ENCODE results near the gene SLC37A3.
A peak's percentile ranks its signal among the peaks of the same experiment; 100 is the strongest.
"Not testable (repeated sequence)": the region's sequence is repeated elsewhere in the genome, so short reads cannot be mapped to it uniquely, and the experiment has no call there.

The SLC37A3 gene

GRCh38 chr7:140347218-140347617 is 51.1 kb downstream of the SLC37A3 start:
- no peak for DNase-seq

GRCh38 chr7:140345426-140345825 is 52.9 kb downstream of the SLC37A3 start:
- DNase-seq: no peak

- DNase-seq: no peak
These were observed 55.4 kb downstream of the SLC37A3 start for GRCh38 chr7:140342727-140343514.

GRCh38 chr7:140338959-140339358 is 59.4 kb downstream of the SLC37A3 start:
- DNase-seq: not testable (repeated sequence)

- DNase-seq: no peak
These were observed 63.8 kb downstream of the SLC37A3 start for GRCh38 chr7:140334341-140335057.

- DNase-seq: no peak
These were observed 64.6 kb downstream of the SLC37A3 start for GRCh38 chr7:140333686-140334085.

GRCh38 chr7:140333223-140333622 is 65.1 kb downstream of the SLC37A3 start:
- DNase-seq: no peak

GRCh38 chr7:140330595-140330994 is 67.7 kb downstream of the SLC37A3 start:
- DNase-seq: no peak

GRCh38 chr7:140330128-140330527 is 68.2 kb downstream of the SLC37A3 start:
- no peak for DNase-seq

- DNase-seq: no peak
These were observed 71.1 kb downstream of the SLC37A3 start for GRCh38 chr7:140327261-140327661.

GRCh38 chr7:140326116-140326928 is 72.0 kb downstream of the SLC37A3 start:
- DNase-seq: peak; percentile 10 to 57 (median 29)

- DNase-seq: no peak
These were observed 72.7 kb downstream of the SLC37A3 start for GRCh38 chr7:140325600-140325999.

- DNase-seq: no peak
These were observed 73.6 kb downstream of the SLC37A3 start for GRCh38 chr7:140324714-140325113.

GRCh38 chr7:140322759-140323158 is 75.6 kb downstream of the SLC37A3 start:
- no peak for DNase-seq

- not testable (repeated sequence) for DNase-seq
These were observed 78.3 kb downstream of the SLC37A3 start for GRCh38 chr7:140320078-140320477.

GRCh38 chr7:140317999-140318398 is 80.3 kb downstream of the SLC37A3 start:
- no peak for DNase-seq

GRCh38 chr7:140317597-140317996 is 80.7 kb downstream of the SLC37A3 start:
- DNase-seq: no peak

GRCh38 chr7:140316165-140316661 is 82.1 kb downstream of the SLC37A3 start:
- peak in 1 of 5 donors; percentile 28 for DNase-seq

GRCh38 chr7:140315498-140316164 is 82.7 kb downstream of the SLC37A3 start:
- DNase-seq: no peak

GRCh38 chr7:140314573-140315480 is 83.5 kb downstream of the SLC37A3 start:
- DNase-seq: no peak

- DNase-seq: no peak
These were observed 86.0 kb downstream of the SLC37A3 start for GRCh38 chr7:140312141-140312846.

Measured in T-helper 1 cell (primary cell).